NCI-H2029 treated with DMSO at 0.1 percent for 48 hours (cell line): ENCODE data around the gene XYLT1.

Source experiments
- DNase-seq: peaks from one replicate; lab custom pipeline; 2025; lab: John Stamatoyannopoulos, UW

XYLT1 gene

GRCh38 chr16:17396762-17397498 is 73.8 kb downstream of the XYLT1 start:
- DNase-seq, result peak; percentile 95

GRCh38 chr16:17395849-17396480 is 74.8 kb downstream of the XYLT1 start:
- DNase-seq, result no peak

GRCh38 chr16:17392857-17393692 is 77.7 kb downstream of the XYLT1 start:
- no peak for DNase-seq

- no peak for DNase-seq
Observed at GRCh38 chr16:17392127-17392856, 78.5 kb downstream of the XYLT1 start.

- DNase-seq, result no peak
Observed at GRCh38 chr16:17391715-17392114, 79.0 kb downstream of the XYLT1 start.

GRCh38 chr16:17389384-17389783 is 81.4 kb downstream of the XYLT1 start:
- no peak for DNase-seq

- DNase-seq, result no peak
Observed at GRCh38 chr16:17387256-17387655, 83.5 kb downstream of the XYLT1 start.

- DNase-seq, result no peak
Observed at GRCh38 chr16:17386229-17386628, 84.5 kb downstream of the XYLT1 start.

GRCh38 chr16:17384471-17384870 is 86.3 kb downstream of the XYLT1 start:
- DNase-seq, result no peak

- no peak for DNase-seq
Observed at GRCh38 chr16:17382949-17383863, 87.6 kb downstream of the XYLT1 start.

- DNase-seq, result no peak
Observed at GRCh38 chr16:17382514-17382913, 88.2 kb downstream of the XYLT1 start.

- no peak for DNase-seq
Observed at GRCh38 chr16:17381784-17382183, 89.0 kb downstream of the XYLT1 start.

GRCh38 chr16:17380613-17381012 is 90.1 kb downstream of the XYLT1 start:
- no peak for DNase-seq

GRCh38 chr16:17379121-17379571 is 91.6 kb downstream of the XYLT1 start:
- no peak for DNase-seq

GRCh38 chr16:17377360-17378324 is 93.1 kb downstream of the XYLT1 start:
- no peak for DNase-seq

GRCh38 chr16:17375461-17376304 is 95.1 kb downstream of the XYLT1 start:
- no peak for DNase-seq

GRCh38 chr16:17374668-17375255 is 96.0 kb downstream of the XYLT1 start:
- no peak for DNase-seq

GRCh38 chr16:17373533-17373932 is 97.2 kb downstream of the XYLT1 start:
- no peak for DNase-seq
